Neural crest cell (in vitro differentiated cells): ENCODE measurements around the gene CBL. TPM values are rescaled to one million over a fixed set of nuclear protein-coding genes. Genes with fewer than 3 reads are reported as not detected.

Source experiments
- DNase-seq: peaks from one replicate; pipeline ENCODE4 v3.0.0; 2021; ENCODE audit warnings: low read depth, mixed read lengths, low spot score
- H3K27ac Mint-ChIP-seq: one replicate; pipeline ENCODE4 v1.8.0; 2021; ENCODE audit warnings: mild to moderate bottlenecking, mixed read lengths; ENCODE audit not compliant: unreplicated experiment
- H3K27me3 Mint-ChIP-seq: 2 replicates; pipeline ENCODE4 v1.8.0; 2021; ENCODE audit warnings: low read depth, mild to moderate bottlenecking, mixed read lengths
- H3K36me3 Mint-ChIP-seq: 2 replicates; pipeline ENCODE4 v1.8.0; 2021; ENCODE audit warnings: low read depth, mild to moderate bottlenecking, mixed read lengths
- H3K4me1 Mint-ChIP-seq: 2 replicates; pipeline ENCODE4 v1.8.0; 2021; ENCODE audit warnings: mixed read lengths
- H3K4me3 Mint-ChIP-seq: one replicate; pipeline ENCODE4 v1.8.0; 2021; ENCODE audit warnings: mild to moderate bottlenecking, mixed read lengths
- H3K9me3 Mint-ChIP-seq: 2 replicates; pipeline ENCODE4 v1.8.0; 2021; ENCODE audit warnings: mixed read lengths
- total RNA-seq: library from RNA; stranded (reverse); gene quantifications from 2 replicates; pipeline ENCODE4 v1.2.1, GENCODE V29; 2021
- TF ChIP-seq, protein P1 (sequence below): fragments of 200-600 bp; sonication (generic); conservative IDR thresholded peaks from 2 replicates; pipeline ENCODE4 v1.5.0; 2021; ENCODE audit warnings: antibody characterized with exemption, mild to moderate bottlenecking

CBL gene
- total RNA-seq, 1 donor from 2014 or later: 43.5 TPM

DNA sequence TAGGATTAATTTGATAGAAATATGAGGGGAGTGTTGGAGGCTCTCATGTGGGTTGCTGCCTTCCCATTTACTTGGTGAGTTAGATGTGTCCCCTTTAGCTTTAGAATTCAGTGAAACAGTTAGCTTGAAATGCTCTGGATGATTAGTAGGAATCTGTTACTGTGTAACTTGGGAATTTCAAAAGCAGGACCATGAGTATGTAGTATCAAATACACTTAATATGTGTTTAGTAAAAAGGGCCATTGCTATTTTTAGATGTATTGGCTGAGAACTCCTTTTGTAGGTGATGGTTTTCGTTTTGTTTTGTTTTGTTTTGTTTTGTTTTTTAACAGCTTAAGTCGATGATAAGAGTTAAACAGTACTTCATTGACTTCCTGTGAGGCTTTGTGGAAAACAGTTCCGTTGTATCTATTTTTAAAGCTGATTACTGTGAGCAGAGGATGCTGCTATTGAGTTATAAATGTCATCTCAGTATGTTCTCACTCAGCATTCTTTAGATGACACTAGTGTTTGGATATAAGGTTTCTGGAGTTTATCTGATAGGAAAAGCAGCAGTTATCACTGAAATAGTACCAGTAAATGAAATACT, 57.3 kb downstream of the CBL start:
- Mint-ChIP-seq H3K36me3 (peaks cover 2% of the 10 kb centered on the region), H3K9me3 (no peaks in the 10 kb centered on the region), H3K4me1 (peaks cover 7% of the 10 kb centered on the region), H3K27ac (no peak overlapping the region), H3K4me3 (no peak overlapping the region), H3K27me3 (no peaks in the 10 kb centered on the region)
- DNase-seq: no peak
- TF ChIP-seq, protein P1, sequence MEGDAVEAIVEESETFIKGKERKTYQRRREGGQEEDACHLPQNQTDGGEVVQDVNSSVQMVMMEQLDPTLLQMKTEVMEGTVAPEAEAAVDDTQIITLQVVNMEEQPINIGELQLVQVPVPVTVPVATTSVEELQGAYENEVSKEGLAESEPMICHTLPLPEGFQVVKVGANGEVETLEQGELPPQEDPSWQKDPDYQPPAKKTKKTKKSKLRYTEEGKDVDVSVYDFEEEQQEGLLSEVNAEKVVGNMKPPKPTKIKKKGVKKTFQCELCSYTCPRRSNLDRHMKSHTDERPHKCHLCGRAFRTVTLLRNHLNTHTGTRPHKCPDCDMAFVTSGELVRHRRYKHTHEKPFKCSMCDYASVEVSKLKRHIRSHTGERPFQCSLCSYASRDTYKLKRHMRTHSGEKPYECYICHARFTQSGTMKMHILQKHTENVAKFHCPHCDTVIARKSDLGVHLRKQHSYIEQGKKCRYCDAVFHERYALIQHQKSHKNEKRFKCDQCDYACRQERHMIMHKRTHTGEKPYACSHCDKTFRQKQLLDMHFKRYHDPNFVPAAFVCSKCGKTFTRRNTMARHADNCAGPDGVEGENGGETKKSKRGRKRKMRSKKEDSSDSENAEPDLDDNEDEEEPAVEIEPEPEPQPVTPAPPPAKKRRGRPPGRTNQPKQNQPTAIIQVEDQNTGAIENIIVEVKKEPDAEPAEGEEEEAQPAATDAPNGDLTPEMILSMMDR: no peak

DNA sequence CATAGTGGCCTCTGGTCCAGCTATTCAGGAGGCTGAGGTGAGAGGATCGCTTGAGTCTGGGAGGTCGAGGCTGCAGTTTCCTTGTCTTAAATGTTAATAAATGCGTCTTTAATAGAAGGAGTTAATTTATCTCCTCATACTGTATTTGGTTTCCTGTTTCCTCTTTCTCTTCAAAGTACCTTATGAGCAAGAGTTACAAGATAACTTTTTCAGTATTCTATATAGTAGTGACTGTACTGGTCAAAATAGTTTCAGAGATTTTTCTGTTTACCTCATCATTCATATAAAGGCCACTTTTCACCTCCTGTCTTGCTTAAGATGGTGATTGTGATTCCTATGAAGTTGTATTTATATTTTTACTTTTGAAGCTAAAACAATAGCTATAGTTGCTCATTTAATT, 59.9 kb downstream of the CBL start:
- Mint-ChIP-seq H3K27me3 (no peaks in the 10 kb centered on the region), H3K9me3 (no peaks in the 10 kb centered on the region), H3K27ac (no peak overlapping the region), H3K4me1 (no peaks in the 10 kb centered on the region), H3K36me3 (peaks cover 4% of the 10 kb centered on the region), H3K4me3 (no peak overlapping the region)
- no peak for DNase-seq
- TF ChIP-seq, protein P1: no peak

DNA sequence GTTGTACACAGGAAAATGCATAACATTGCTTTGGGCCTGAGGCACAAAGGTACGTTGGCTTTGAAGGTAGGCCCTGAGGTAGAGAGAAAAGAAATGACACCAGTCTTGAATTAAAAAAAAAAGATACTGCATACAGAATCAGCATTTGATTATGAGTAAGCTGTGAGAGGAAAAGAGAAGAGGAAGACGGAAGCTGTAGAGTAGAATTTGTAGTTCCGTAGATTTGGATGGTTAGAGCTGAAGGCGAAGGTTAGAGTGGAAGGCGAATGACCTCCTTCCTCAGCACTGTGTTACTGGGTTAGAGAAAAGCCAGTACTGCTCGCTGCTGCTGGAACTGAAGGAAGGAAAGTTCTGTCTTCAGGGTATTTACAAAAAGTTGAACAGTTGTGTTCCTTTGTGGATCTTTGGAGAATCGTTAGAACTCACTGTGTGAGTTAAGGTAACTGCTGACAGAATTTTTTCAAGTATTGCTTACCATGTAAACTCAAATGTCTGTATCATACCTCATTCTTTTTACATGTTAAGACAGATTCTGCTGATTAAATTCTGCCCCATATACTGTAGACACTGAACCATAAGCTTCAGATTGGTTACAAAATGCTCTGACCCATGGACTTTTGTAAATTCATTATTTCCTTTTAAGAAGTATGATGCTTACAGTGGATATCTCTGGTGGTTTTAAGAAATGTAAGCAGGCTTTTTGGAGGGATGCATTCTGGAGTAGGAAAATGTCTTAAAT, 60.5 kb downstream of the CBL start:
- no peak for DNase-seq
- TF ChIP-seq, protein P1: no peak
- Mint-ChIP-seq H3K27ac (no peak overlapping the region), H3K4me3 (no peak overlapping the region), H3K36me3 (peaks cover 4% of the 10 kb centered on the region), H3K27me3 (no peaks in the 10 kb centered on the region), H3K9me3 (no peaks in the 10 kb centered on the region), H3K4me1 (no peaks in the 10 kb centered on the region)

DNA sequence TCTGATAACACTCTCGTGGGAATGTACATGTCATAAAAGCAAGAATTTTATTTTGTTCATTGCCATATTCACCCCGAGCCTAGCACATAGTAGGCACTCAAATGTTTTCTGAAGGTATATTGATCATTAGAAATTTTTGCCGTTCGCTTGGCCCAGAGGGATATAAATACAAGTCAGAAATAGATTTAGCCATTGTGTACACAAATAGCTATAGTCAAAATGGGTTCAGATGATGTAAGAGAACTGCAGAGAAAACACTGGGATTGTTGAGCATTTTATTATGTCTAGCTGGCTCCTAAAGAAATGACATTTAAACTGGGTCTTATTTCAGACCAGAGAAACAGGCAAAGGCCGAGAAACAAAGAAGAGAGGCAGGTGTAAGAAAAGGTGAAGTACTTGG, 61.5 kb downstream of the CBL start:
- TF ChIP-seq, protein P1: no peak
- no peak for DNase-seq
- no peaks in the 10 kb centered on the region for H3K9me3 Mint-ChIP-seq
- H3K27ac Mint-ChIP-seq: no peak overlapping the region
- H3K4me1 Mint-ChIP-seq: no peaks in the 10 kb centered on the region
- peaks cover 4% of the 10 kb centered on the region for H3K36me3 Mint-ChIP-seq
- no peaks in the 10 kb centered on the region for H3K27me3 Mint-ChIP-seq
- no peak overlapping the region for H3K4me3 Mint-ChIP-seq

DNA sequence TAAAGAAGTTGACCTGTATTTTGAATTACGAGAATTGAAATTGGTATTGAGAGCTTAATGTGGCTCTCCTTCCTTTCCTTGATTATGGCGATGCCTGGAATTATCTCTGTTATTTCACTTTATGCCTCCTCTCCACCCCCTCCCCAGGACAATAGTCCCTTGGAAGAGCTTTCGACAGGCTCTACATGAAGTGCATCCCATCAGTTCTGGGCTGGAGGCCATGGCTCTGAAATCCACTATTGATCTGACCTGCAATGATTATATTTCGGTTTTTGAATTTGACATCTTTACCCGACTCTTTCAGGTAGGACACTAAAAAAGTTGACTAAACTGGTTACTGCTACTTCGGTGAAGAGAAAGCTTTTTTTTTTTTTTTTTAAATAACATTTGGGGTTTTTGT, 67.6 kb downstream of the CBL start:
- Mint-ChIP-seq H3K27ac (peak overlapping the region; percentile 83), H3K9me3 (no peaks in the 10 kb centered on the region), H3K27me3 (no peaks in the 10 kb centered on the region), H3K36me3 (peaks cover 6% of the 10 kb centered on the region), H3K4me1 (no peaks in the 10 kb centered on the region), H3K4me3 (no peak overlapping the region)
- TF ChIP-seq, protein P1: no peak
- DNase-seq: no peak
